HepG2 (cell line): ENCODE data around the gene FFAR2. TPM values are rescaled to one million over a fixed set of nuclear protein-coding genes. Genes with fewer than 3 reads are reported as not detected.

ENCODE experiments used
- ARID2 ChIP-seq: sonication (generic); formaldehyde crosslinking; IDR thresholded peaks from 2 replicates; pipeline ENCODE4 v1.8.1; 2022; ENCODE audit warnings: mild to moderate bottlenecking, missing genetic modification reagents, borderline replicate concordance
- ARID5B ChIP-seq: IDR thresholded peaks from 2 replicates; pipeline ENCODE4 v1.4.0; 2020; ENCODE audit warnings: mild to moderate bottlenecking, missing genetic modification reagents
- CC2D1A ChIP-seq: sonication (generic); formaldehyde crosslinking; IDR thresholded peaks from 2 replicates; pipeline ENCODE4 v1.8.1; 2023; ENCODE audit warnings: mild to moderate bottlenecking, missing genetic modification reagents
- DPF2 ChIP-seq: sonication (generic); formaldehyde crosslinking; IDR thresholded peaks from 2 replicates; pipeline ENCODE4 v1.4.0; 2020; ENCODE audit warnings: mild to moderate bottlenecking, low read depth, missing genetic modification reagents, borderline replicate concordance
- ETV6 ChIP-seq: sonication (generic); formaldehyde crosslinking; conservative IDR thresholded peaks from 2 replicates; pipeline ENCODE4 v1.4.0; 2020; ENCODE audit warnings: missing genetic modification reagents
- FOSL1 ChIP-seq: sonication (generic); formaldehyde crosslinking; IDR thresholded peaks from 2 replicates; pipeline ENCODE4 v1.9.0; 2021; ENCODE audit warnings: missing genetic modification reagents, borderline replicate concordance
- FOSL2 ChIP-seq: sonication (generic); formaldehyde crosslinking; IDR thresholded peaks from 2 replicates; pipeline ENCODE4 v1.4.0; 2020; ENCODE audit warnings: missing genetic modification reagents
- FOXA3 ChIP-seq: IDR thresholded peaks from 2 replicates; pipeline ENCODE4 v1.6.1; 2016; ENCODE audit warnings: missing genetic modification reagents, missing compliant biosample characterization
- GABPB1 ChIP-seq: IDR thresholded peaks from 2 replicates; pipeline ENCODE4 v1.6.1; 2016; ENCODE audit warnings: mild to moderate bottlenecking, missing genetic modification reagents, moderate library complexity, missing compliant biosample characterization
- GATAD2A ChIP-seq: IDR thresholded peaks from 2 replicates; pipeline ENCODE4 v1.6.1; 2016
- HDAC6 ChIP-seq: fragments of 200-600 bp; sonication (generic); IDR thresholded peaks from 2 replicates; pipeline ENCODE4 v1.7.0; 2017; ENCODE audit warnings: mild to moderate bottlenecking, antibody characterized with exemption, low read length, low read depth
- HNRNPK ChIP-seq: fragments of 200-400 bp; formaldehyde crosslinking; IDR thresholded peaks from 2 replicates; pipeline ENCODE4 v1.6.1; 2018; ENCODE audit warnings: low read length, low read depth, moderate library complexity, mild to moderate bottlenecking; ENCODE audit not compliant: poor library complexity, severe bottlenecking
- LBX2 ChIP-seq: sonication (generic); formaldehyde crosslinking; IDR thresholded peaks from 2 replicates; pipeline ENCODE4 v1.5.0; 2020; ENCODE audit warnings: missing genetic modification reagents, mild to moderate bottlenecking, borderline replicate concordance
- MEF2D ChIP-seq: sonication (generic); formaldehyde crosslinking; IDR thresholded peaks from 2 replicates; pipeline ENCODE4 v1.5.1; 2020; ENCODE audit warnings: mild to moderate bottlenecking, missing genetic modification reagents
- MYNN ChIP-seq: sonication (generic); formaldehyde crosslinking; IDR thresholded peaks from 2 replicates; pipeline ENCODE4 v1.4.0; 2020; ENCODE audit warnings: mild to moderate bottlenecking, low read depth, missing genetic modification reagents
- MZF1 ChIP-seq: sonication (generic); formaldehyde crosslinking; IDR thresholded peaks from 2 replicates; pipeline ENCODE4 v1.8.1; 2023; ENCODE audit warnings: mild to moderate bottlenecking, missing genetic modification reagents, borderline replicate concordance
- RARA ChIP-seq: IDR thresholded peaks from 2 replicates; pipeline ENCODE4 v1.6.1; 2016; ENCODE audit warnings: missing genetic modification reagents, missing compliant biosample characterization
- REPIN1 ChIP-seq: sonication (generic); formaldehyde crosslinking; IDR thresholded peaks from 2 replicates; pipeline ENCODE4 v1.8.0; 2022; ENCODE audit warnings: missing genetic modification reagents, low read depth, mild to moderate bottlenecking, borderline replicate concordance
- SYNCRIP ChIP-seq: fragments of 200-400 bp; formaldehyde crosslinking; IDR thresholded peaks from 2 replicates; pipeline ENCODE4 v1.6.1; 2018; ENCODE audit warnings: mild to moderate bottlenecking, low read depth, low read length; ENCODE audit not compliant: insufficient read depth
- TCF7 ChIP-seq: sonication (generic); IDR thresholded peaks from 2 replicates; pipeline ENCODE4 v1.6.1; 2016; ENCODE audit warnings: antibody characterized with exemption, low read depth
- ZBTB21 ChIP-seq: sonication (generic); formaldehyde crosslinking; IDR thresholded peaks from 2 replicates; pipeline ENCODE4 v1.4.0; 2020; ENCODE audit warnings: missing genetic modification reagents
- ZFP36L1 ChIP-seq: sonication (generic); formaldehyde crosslinking; IDR thresholded peaks from 2 replicates; pipeline ENCODE4 v1.8.0; 2022; ENCODE audit warnings: mild to moderate bottlenecking, missing genetic modification reagents, moderate library complexity
- ZFP82 ChIP-seq: sonication (generic); formaldehyde crosslinking; IDR thresholded peaks from 2 replicates; pipeline ENCODE4 v1.5.1; 2020; ENCODE audit warnings: mild to moderate bottlenecking, missing genetic modification reagents, borderline replicate concordance
- ZMAT3 ChIP-seq: sonication (generic); formaldehyde crosslinking; conservative IDR thresholded peaks from 2 replicates; pipeline ENCODE4 v1.7.0; 2021; ENCODE audit warnings: missing genetic modification reagents
- ZNF34 ChIP-seq: sonication (generic); formaldehyde crosslinking; IDR thresholded peaks from 2 replicates; pipeline ENCODE4 v1.4.0; 2020; ENCODE audit warnings: mild to moderate bottlenecking, missing genetic modification reagents, borderline replicate concordance
- ZNF616 ChIP-seq: sonication (generic); formaldehyde crosslinking; IDR thresholded peaks from 2 replicates; pipeline ENCODE4 v1.5.0; 2020; ENCODE audit warnings: low read depth, mild to moderate bottlenecking, missing genetic modification reagents
- polyA plus RNA-seq, 8 experiments: library from polyadenylated mRNA; depleted of rRNA in 3 of 8; stranded (reverse) in 7 of 8; unstranded in 1 of 8; fragments of >200 nt; fragmentation: Illumina TruSeq in 4 of 8; extraction: Trizol in 4 of 8; gene quantifications; 2 replicates each; pipeline versions ENCODE4 v1.2.1 to v1.2.3, GENCODE V29; 2011 to 2016; ENCODE audit warnings: low read depth in 4 of 8, missing spikeins in 1 of 8, mixed read lengths in 1 of 8; ENCODE audit not compliant: insufficient read depth in 1 of 8
- total RNA-seq, 5 experiments: library from RNA; depleted of rRNA; stranded (reverse); fragments of >200 nt; fragmentation: Illumina TruSeq; extraction: Trizol; gene quantifications; 2 replicates each; pipeline ENCODE4 v1.2.3, GENCODE V29; 2016; ENCODE audit warnings: low read depth in 1 of 5

The FFAR2 gene
- total and polyA plus RNA-seq, 2 of the 13 experiments (the other 11 are each of a cell fraction or from before 2014, with no cell fraction given), result 0.12 TPM; not detected in 1

- no peak for TF ChIP-seq ZNF616
- no peak for TF ChIP-seq REPIN1 (CRISPR knock-in tag)
- no peak for TF ChIP-seq ZFP36L1
- 0 out of 2 replicates have a peak, but pooled peaks have one; percentile 17 for TF ChIP-seq GATAD2A (CRISPR knock-in tag)
- TF ChIP-seq FOXA3, result no peak
- TF ChIP-seq LBX2, result no peak
- no peak for TF ChIP-seq ZNF34 (CRISPR knock-in tag)
- TF ChIP-seq RARA (CRISPR knock-in tag), result 0 out of 2 replicates have a peak, but pooled peaks have one; percentile 12
- peak; percentile 25; the same call in 1 of the 2 replicates for TF ChIP-seq FOSL2 (CRISPR knock-in tag)
- no peak for TF ChIP-seq SYNCRIP
- TF ChIP-seq MYNN (CRISPR knock-in tag), result no peak
- TF ChIP-seq ARID5B, result peak; percentile 18; the same call in 1 of the 2 replicates
- no peak for TF ChIP-seq ARID2 (CRISPR knock-in tag)
- no peak for TF ChIP-seq ZBTB21 (CRISPR knock-in tag)
- no peak for TF ChIP-seq ETV6
- TF ChIP-seq FOSL1 (CRISPR knock-in tag), result no peak
- no peak for TF ChIP-seq TCF7
- TF ChIP-seq MZF1, result no peak
- no peak for TF ChIP-seq HNRNPK
- TF ChIP-seq HDAC6, result no peak
- TF ChIP-seq DPF2 (CRISPR knock-in tag), result no peak
- no peak for TF ChIP-seq MEF2D (CRISPR knock-in tag)
- no peak for TF ChIP-seq ZFP82
- TF ChIP-seq GABPB1 (CRISPR knock-in tag), result peak; percentile 35; the same call in 1 of the 2 replicates
- TF ChIP-seq ZMAT3 (CRISPR knock-in tag), result no peak
- TF ChIP-seq CC2D1A (CRISPR knock-in tag), result no peak
These were observed 11.3 kb upstream of the FFAR2 start (continued) for GRCh38 chr19:35436477-35437405.
